NB4 (cell line): ENCODE results near the gene MIOX.

ENCODE experiments used
- DNase-seq: peaks from one replicate; pipeline ENCODE4 v3.0.0; 2010; ENCODE audit warnings: low read depth
- H3K4me3 ChIP-seq: one replicate; pipeline ENCODE4 v1.5.1; 2011; ENCODE audit warnings: mild to moderate bottlenecking, low read depth, low read length, moderate library complexity
- CTCF ChIP-seq: IDR thresholded peaks from one replicate; pipeline ENCODE4 v1.5.1; 2012; ENCODE audit warnings: low read depth, low read length
- MAX ChIP-seq: IDR thresholded peaks from 2 replicates; pipeline ENCODE4 v1.6.1; 2011; ENCODE audit warnings: low read depth, low read length
- MYC ChIP-seq: IDR thresholded peaks from 2 replicates; pipeline ENCODE4 v1.6.1; 2011; ENCODE audit warnings: low read depth, low read length
- POLR2A ChIP-seq: IDR thresholded peaks from 2 replicates; pipeline ENCODE4 v1.6.1; 2011; ENCODE audit warnings: mild to moderate bottlenecking; ENCODE audit not compliant: insufficient read length; ENCODE audit errors: extremely low read depth

The MIOX gene

GRCh38 chr22:50482107-50483074 is 4.3 kb upstream of the MIOX start:
- no peak for DNase-seq
- TF ChIP-seq MAX = no peak
- TF ChIP-seq POLR2A = no peak
- no peak overlapping the region for H3K4me3 ChIP-seq

- TF ChIP-seq MYC (no peak), POLR2A (no peak), MAX (no peak), CTCF (no peak)
- H3K4me3 ChIP-seq = no peak overlapping the region
- DNase-seq = no peak
These were observed 3.6 kb upstream of the MIOX start for GRCh38 chr22:50483106-50483505.

DNA sequence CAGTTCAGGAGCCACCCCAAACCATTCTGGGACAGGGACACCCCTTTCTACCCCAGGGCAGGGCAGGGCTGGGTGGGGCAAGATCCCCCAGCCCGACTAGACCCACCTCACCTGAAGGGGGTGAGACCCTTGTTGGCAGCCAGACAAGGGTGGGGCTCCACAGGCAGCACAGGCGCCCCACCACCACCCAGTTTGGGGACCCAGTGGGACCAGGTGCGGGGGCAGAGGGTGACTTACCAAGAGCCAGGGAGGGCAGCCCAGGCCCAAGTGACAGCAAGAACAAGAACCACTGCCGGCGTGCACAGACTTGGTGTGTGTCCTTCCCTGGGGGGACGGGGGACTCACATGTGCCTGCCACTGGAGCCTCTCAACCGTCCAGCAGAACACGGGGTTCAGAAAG is 3.1 kb upstream of the MIOX start:
- no peak for TF ChIP-seq MYC
- TF ChIP-seq MAX = no peak
- TF ChIP-seq POLR2A = no peak
- TF ChIP-seq CTCF = no peak
- no peak overlapping the region for H3K4me3 ChIP-seq
- DNase-seq = no peak

GRCh38 chr22:50483977-50484853 is 2.4 kb upstream of the MIOX start:
- DNase-seq = no peak
- TF ChIP-seq MYC = no peak
- no peak for TF ChIP-seq MAX
- TF ChIP-seq POLR2A = no peak
- TF ChIP-seq CTCF = no peak
- no peak overlapping the region for H3K4me3 ChIP-seq

- DNase-seq = no peak
- TF ChIP-seq CTCF (no peak), MAX (no peak), POLR2A (no peak), MYC (no peak)
- no peak overlapping the region for H3K4me3 ChIP-seq
These were observed 1.2 kb upstream of the MIOX start for GRCh38 chr22:50485221-50486131.
